IPS-15b (cell line): ENCODE data around the gene SRSF10.

ENCODE experiments used
- H3K27me3 ChIP-seq: one replicate; pipeline ENCODE4 v1.6.1; 2013; ENCODE audit warnings: low read length; ENCODE audit not compliant: control insufficient read depth, insufficient read depth
- H3K36me3 ChIP-seq: one replicate; pipeline ENCODE4 v1.6.1; 2013; ENCODE audit warnings: low read length; ENCODE audit not compliant: control insufficient read depth, insufficient read depth
- H3K4me1 ChIP-seq: one replicate; pipeline ENCODE4 v1.6.1; 2013; ENCODE audit warnings: mild to moderate bottlenecking, low read length; ENCODE audit not compliant: control insufficient read depth, insufficient read depth
- H3K4me3 ChIP-seq: one replicate; pipeline ENCODE4 v1.5.1; 2013; ENCODE audit warnings: low read depth, low read length
- H3K9ac ChIP-seq: one replicate; pipeline ENCODE4 v1.6.1; 2013; ENCODE audit warnings: low read depth, mild to moderate bottlenecking, low read length
- H3K9me3 ChIP-seq: one replicate; pipeline ENCODE4 v1.6.1; 2013; ENCODE audit warnings: mild to moderate bottlenecking, low read length; ENCODE audit not compliant: control insufficient read depth, insufficient read depth

Gene SRSF10

DNA sequence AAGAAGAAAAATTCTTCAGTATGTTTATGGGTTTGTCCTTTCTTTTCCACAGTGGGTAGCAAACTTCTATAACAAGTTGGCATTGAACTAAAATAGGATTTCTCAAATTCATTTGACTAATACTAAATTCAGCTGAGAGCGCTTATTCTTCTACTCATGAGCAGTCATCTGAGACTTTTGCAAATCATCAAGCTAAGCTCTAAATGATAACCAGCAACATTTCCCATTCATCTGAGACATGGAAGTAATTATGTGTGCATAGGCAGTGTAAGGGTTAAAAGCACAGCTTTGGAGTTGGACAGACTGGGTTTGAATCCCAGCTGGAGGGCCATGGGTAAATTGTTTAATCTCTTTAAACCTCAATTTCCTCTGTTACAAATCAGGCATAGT is 48.6 kb downstream of the SRSF10 start:
- no peak overlapping the region for H3K4me3 ChIP-seq
- H3K27me3 ChIP-seq = no peaks in the 10 kb centered on the region
- no peaks in the 10 kb centered on the region for H3K9me3 ChIP-seq
- H3K9ac ChIP-seq = no peak overlapping the region
- no peaks in the 10 kb centered on the region for H3K4me1 ChIP-seq
- no peaks in the 10 kb centered on the region for H3K36me3 ChIP-seq

DNA sequence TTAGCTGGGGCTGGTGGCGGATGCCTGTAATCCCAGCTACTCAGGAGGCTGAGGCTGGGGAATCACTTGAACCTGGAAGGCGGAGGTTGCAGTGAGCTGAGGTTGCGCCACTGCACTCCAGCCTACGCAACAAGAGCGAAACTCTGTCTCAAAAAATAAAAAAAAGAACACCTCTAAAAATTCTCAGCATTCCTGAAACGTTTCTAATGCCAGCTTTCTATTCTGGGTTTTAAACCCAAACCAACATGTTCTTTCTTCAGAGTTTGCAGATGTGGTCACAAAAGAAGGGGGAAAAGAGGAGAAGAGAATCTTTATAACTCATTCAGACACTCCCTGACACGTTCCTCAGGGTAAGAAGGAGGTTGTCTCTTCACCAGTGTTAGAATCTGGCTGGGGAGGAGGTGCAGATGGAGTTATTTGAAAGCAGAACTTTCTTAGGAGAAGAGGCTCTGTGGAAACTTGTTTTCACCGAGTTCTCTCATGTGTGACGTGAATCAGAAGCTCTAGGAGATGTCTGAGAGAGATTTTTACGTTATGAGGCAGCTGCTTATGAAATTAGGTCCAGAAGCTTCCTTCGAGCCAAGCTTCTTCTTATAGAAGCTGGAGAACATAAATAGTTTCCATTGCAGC is 49.2 kb downstream of the SRSF10 start:
- Histone ChIP-seq H3K27me3 (no peaks in the 10 kb centered on the region), H3K4me3 (no peak overlapping the region), H3K9ac (no peak overlapping the region), H3K36me3 (no peaks in the 10 kb centered on the region), H3K9me3 (no peaks in the 10 kb centered on the region), H3K4me1 (no peaks in the 10 kb centered on the region)

GRCh38 chr1:23930270-23930669 is 49.9 kb downstream of the SRSF10 start:
- Histone ChIP-seq H3K9me3 (no peaks in the 10 kb centered on the region), H3K4me1 (no peaks in the 10 kb centered on the region), H3K4me3 (no peak overlapping the region), H3K9ac (no peak overlapping the region), H3K27me3 (no peaks in the 10 kb centered on the region), H3K36me3 (no peaks in the 10 kb centered on the region)

DNA sequence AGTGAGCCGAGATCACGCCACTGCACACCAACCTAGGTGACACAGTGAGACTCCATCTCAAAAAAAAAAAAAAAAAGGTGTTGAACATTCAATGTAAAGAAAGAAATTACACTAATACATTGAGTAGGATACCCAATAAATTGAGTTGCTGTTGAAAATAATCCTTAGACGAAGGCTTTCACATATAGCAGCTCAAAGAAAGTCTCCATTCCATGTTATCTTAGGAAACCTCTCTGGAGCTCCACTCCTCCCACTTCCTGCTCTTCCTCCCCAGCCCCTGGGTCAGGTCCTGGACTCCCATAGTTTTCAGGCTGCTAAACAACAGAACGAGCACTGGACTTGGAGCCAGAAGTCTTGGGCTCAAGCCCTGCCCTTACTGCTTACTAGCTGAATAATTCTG is 51.3 kb downstream of the SRSF10 start:
- Histone ChIP-seq H3K9me3 (no peaks in the 10 kb centered on the region), H3K9ac (no peak overlapping the region), H3K36me3 (no peaks in the 10 kb centered on the region), H3K4me3 (no peak overlapping the region), H3K4me1 (no peaks in the 10 kb centered on the region), H3K27me3 (no peaks in the 10 kb centered on the region)

- Histone ChIP-seq H3K27me3 (no peaks in the 10 kb centered on the region), H3K4me1 (no peaks in the 10 kb centered on the region), H3K9ac (no peak overlapping the region), H3K4me3 (no peak overlapping the region), H3K9me3 (no peaks in the 10 kb centered on the region), H3K36me3 (no peaks in the 10 kb centered on the region)
These were observed 53.0 kb downstream of the SRSF10 start for GRCh38 chr1:23927097-23927496.

DNA sequence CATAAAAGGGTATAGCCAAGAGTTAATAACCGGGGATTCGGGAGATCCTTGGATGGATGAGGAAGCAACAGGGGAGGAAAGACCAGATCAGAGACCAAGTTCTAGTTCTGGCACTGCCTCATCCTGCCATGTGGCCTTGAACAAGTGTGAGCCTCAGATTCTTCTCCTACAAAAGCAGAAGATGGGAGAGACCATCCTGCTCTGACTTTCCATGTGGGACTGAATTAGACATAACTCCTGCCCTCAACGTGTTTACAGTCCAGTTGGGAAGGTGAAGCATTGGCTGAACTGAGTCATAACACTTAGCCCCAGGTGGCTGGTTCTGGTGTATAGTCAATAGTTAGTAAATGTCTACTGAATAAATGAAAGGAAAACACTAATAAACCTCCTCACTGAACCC is 54.8 kb downstream of the SRSF10 start:
- Histone ChIP-seq H3K4me3 (no peak overlapping the region), H3K4me1 (no peaks in the 10 kb centered on the region)

DNA sequence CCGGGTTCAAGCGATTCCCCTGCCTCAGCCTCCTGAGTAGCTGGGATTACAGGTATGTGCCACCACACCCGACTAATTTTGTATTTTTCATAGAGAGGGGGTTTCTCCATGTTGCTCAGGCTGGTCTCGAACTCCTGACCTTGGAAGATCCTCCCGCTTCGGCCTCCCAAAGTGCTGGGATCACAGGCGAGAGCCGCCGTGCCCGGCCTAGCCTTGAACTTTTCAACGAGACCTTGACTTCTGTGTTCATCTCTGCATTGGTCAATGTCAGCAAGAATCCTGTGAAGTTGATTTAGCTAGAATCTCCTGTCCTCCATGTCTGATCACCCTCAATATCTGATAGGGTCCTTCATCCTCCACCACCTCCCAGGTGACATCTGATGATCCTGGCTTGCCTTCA is 55.5 kb downstream of the SRSF10 start:
- H3K27me3 ChIP-seq = no peaks in the 10 kb centered on the region
- H3K4me1 ChIP-seq = no peaks in the 10 kb centered on the region
- H3K9ac ChIP-seq = no peak overlapping the region
- no peaks in the 10 kb centered on the region for H3K36me3 ChIP-seq
- H3K4me3 ChIP-seq = no peak overlapping the region
- H3K9me3 ChIP-seq = no peaks in the 10 kb centered on the region

More for the DNA sequence above, 54.8 kb downstream of the SRSF10 start:
- H3K9me3 ChIP-seq = no peaks in the 10 kb centered on the region
- H3K36me3 ChIP-seq = no peaks in the 10 kb centered on the region
- H3K27me3 ChIP-seq = no peaks in the 10 kb centered on the region
- no peak overlapping the region for H3K9ac ChIP-seq

DNA sequence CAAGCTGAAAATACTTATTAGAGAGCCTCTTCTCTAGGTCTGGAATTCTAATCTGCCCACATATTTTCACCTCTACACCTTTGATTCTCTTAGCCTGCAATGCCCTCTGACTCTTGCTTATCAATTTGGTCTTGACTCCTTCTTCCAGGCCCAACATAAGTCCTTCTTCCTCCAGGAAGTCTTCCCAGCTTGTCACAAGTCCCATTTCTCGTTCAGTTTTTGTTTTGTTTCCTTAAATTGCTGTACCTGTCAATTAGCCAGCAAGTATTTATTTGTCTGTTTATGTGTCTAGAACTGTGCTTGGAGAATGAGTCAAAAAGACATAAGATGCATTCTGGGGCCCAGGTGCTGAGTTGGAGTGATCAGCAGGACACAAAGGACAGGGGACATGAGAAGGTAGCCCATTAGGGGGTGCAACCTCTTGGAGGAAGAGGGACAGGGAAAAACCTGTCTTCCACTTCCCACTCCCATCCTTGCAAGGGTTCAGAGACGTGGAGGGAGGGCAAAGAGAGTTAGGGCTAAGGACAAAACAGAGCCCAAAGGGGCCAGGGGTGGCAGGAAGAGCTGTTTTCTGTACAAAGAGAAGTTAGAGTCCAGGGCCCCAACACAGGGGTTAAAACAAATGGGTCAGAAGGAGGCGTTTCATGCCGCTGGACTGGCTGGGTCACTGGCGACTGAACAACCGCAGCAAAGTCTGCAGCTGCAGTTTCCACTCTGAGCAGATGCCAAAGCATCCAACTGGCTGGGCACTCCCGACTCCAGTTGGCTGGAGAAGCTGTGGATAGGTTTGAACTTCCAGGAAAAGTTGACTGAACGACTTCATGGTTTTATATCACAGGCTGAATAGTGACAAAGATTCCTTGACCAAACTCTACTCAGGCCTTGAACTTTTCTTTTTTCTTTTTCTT is 56.3 kb downstream of the SRSF10 start:
- Histone ChIP-seq H3K36me3 (no peaks in the 10 kb centered on the region), H3K9me3 (no peaks in the 10 kb centered on the region), H3K9ac (no peak overlapping the region), H3K4me1 (no peaks in the 10 kb centered on the region), H3K4me3 (no peak overlapping the region), H3K27me3 (no peaks in the 10 kb centered on the region)

- no peaks in the 10 kb centered on the region for H3K27me3 ChIP-seq
- no peak overlapping the region for H3K9ac ChIP-seq
- H3K9me3 ChIP-seq = no peaks in the 10 kb centered on the region
- no peaks in the 10 kb centered on the region for H3K36me3 ChIP-seq
- no peaks in the 10 kb centered on the region for H3K4me1 ChIP-seq
- H3K4me3 ChIP-seq = no peak overlapping the region
These were observed 57.7 kb downstream of the SRSF10 start for GRCh38 chr1:23922321-23922943.

DNA sequence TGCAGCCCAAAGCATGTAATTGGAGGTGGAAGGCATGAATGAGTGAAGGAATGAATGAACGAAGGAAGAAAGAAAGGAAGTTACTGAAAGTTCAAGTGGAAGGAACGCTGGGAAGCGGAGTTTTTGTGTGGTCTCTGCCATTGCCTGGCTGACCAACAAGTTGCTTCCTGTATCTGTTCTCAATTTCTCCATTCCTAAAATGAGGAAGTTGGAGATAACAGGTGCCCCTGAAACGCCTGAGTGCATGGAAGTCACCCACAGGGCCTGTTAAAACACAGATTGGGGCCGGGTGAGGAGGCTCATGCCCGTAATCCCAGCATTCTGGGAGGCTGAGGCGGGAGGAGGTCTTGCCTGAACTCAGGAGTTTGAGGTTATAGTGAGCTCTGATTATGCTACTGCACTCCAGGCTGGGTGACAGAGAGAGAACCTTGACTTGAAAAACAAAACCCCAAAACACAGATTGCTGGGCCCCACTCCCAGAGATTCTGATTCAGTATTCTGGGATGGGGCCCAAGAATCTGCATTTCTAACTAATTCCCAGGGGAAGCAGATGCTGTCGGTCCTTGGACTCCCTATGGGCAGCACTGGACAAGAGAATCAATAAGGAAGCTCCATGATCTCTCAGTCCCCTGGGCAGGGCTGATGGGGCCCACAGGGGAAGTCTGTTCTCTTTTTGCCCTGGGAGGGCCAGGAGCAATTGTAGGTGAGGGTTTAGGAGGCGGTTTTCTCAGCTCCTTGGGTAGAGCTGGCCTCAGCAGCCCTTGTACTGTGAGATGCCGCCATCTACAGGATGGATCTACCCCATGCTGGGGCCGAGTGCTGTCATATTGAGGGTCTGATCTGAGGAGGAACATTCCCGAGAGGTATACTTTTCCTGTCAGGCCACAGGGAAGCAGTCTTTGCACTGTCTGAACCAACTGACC is 63.7 kb downstream of the SRSF10 start:
- Histone ChIP-seq H3K36me3 (no peaks in the 10 kb centered on the region), H3K4me3 (no peak overlapping the region), H3K9me3 (no peaks in the 10 kb centered on the region), H3K27me3 (no peaks in the 10 kb centered on the region), H3K4me1 (peaks cover 4% of the 10 kb centered on the region), H3K9ac (no peak overlapping the region)

DNA sequence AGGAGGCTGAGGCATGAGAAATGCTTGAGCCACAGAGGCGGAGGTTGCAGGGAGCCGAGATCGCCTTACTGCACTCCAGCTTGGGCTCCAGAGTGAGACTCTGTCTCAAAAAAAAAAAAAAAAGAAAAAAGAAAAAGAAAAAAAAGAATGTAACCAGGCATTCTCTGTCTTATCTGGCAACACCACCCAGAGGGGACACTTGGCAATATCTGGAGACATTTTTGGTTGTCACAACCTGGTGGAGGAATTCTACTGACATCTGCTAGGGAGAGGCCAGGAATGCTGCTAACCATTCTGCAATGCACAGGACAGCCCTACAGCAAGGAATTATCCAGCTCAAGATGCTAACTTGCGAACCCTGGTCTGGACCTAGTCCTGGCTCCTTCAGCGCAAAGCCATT is 64.7 kb downstream of the SRSF10 start:
- H3K4me1 ChIP-seq = peaks cover 7% of the 10 kb centered on the region
- H3K9ac ChIP-seq = no peak overlapping the region
- H3K36me3 ChIP-seq = no peaks in the 10 kb centered on the region
- H3K27me3 ChIP-seq = no peaks in the 10 kb centered on the region
- H3K9me3 ChIP-seq = no peaks in the 10 kb centered on the region
- H3K4me3 ChIP-seq = no peak overlapping the region
